ENCODE data around the gene ILKAP. TPM values are rescaled to one million over a fixed set of nuclear protein-coding genes. Genes with fewer than 3 reads are reported as not detected.

Gene ILKAP
- total RNA-seq, 1 experiment from 2014 or later, result 41.5 TPM

DNA sequence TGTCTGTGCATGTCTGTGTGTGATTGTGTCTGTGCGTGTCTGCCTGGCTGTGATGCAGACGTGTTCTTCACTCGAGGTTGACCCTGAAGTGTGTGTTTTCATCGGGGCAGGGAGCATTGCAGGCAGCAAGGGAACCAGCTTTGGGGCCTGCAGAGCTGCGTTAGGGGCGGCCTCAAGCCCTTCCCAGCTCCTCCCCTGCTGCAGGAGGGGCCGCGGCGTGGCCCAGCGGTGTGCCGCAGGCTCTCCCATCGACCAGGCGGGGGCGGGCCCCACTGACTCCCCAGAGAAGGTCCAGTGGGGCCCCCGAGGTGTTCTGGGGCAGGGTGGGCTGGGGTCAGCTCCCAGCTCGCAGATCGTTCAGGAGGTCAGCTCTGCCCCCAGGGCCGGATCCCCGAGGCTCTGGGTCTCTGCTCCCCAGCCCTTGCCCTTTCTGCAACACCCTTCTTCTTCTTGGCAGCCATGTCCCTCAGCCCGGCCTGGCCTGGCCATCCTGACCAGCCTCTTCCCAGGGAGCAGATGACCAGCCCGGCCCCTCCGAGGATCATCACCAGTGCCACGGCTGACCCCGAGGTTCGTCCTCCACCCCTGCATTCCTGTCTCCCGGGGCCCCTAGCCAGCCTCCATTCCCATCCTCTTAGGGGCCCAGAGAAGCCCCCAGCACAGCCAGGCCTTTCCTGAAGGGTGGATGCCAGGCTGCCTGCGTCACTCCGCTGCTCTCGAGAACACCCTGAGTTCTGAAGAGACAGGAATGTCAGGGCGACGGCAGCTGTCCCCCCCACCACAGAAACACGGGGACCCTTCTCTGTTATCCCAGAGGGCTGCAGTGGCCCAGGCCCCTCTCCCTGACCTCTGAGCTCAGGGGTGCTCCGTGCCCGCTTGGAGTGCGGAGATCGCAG lies 76.1 kb downstream of the ILKAP start:
- Histone ChIP-seq H3K18ac (ENCODE audit: insufficient read length, low read depth, low read length) (no peak overlapping the region), H3K79me1 (ENCODE audit: insufficient read depth, low read depth, low read length, poor library complexity, severe bottlenecking) (no peaks in the 10 kb centered on the region), H3K9ac (ENCODE audit: extremely low read depth, insufficient read length, low read length) (no peak overlapping the region), H2AK5ac (ENCODE audit: insufficient read length, low read length) (no peak overlapping the region), H3K56ac (ENCODE audit: insufficient read length, low read depth, low read length) (no peak overlapping the region), H4K20me1 (ENCODE audit: control insufficient read depth, insufficient read depth, insufficient read length) (no peaks in the 10 kb centered on the region), H4K8ac (replicated peaks; ENCODE audit: insufficient read length, low read depth, low read length) (no peak overlapping the region), H3K27ac (ENCODE audit: insufficient read length, low read depth, low read length) (no peak overlapping the region), H2BK5ac (ENCODE audit: insufficient read length, low read length) (no peak overlapping the region), H2BK15ac (ENCODE audit: low read depth, low read length) (no peak overlapping the region), H2BK120ac (ENCODE audit: low read depth, low read length, poor library complexity, severe bottlenecking) (no peak overlapping the region), H3T11ph (ENCODE audit: low read length) (no peak overlapping the region), H3K79me2 (ENCODE audit: insufficient read depth, low read length) (no peaks in the 10 kb centered on the region), H4K91ac (ENCODE audit: insufficient read length, low read depth, low read length) (no peak overlapping the region), H3K9me3 (ENCODE audit: control insufficient read depth, low read depth, low read length) (no peaks in the 10 kb centered on the region), H3K4me2 (ENCODE audit: insufficient read depth, insufficient read length, low read length) (no peak overlapping the region), H3K27me3 (ENCODE audit: insufficient read depth, low read length) (no peaks in the 10 kb centered on the region), H3K4me1 (ENCODE audit: insufficient read depth, low read length) (no peaks in the 10 kb centered on the region), H3K4ac (ENCODE audit: low read depth, low read length) (no peak overlapping the region), H3K23me2 (ENCODE audit: insufficient read length, low read depth, low read length, poor library complexity, severe bottlenecking) (no peaks in the 10 kb centered on the region), H4K5ac (ENCODE audit: insufficient read length, low read depth, low read length) (no peak overlapping the region), H2AFZ (ENCODE audit: low read length) (no peak overlapping the region), H2BK12ac (ENCODE audit: insufficient read length, low read depth, low read length) (no peak overlapping the region), H2BK20ac (ENCODE audit: low read depth, low read length, poor library complexity, severe bottlenecking) (no peak overlapping the region), H3K23ac (ENCODE audit: insufficient read length, low read depth, low read length) (no peak overlapping the region), H3K14ac (ENCODE audit: insufficient read depth, low read length) (no peak overlapping the region)
- no CpG with 5 or more reads among the region's 36 CpGs for WGBS (ENCODE audit: extremely low coverage, insufficient read length, low lambda C conversion rate)
- TF ChIP-seq, protein P1, sequence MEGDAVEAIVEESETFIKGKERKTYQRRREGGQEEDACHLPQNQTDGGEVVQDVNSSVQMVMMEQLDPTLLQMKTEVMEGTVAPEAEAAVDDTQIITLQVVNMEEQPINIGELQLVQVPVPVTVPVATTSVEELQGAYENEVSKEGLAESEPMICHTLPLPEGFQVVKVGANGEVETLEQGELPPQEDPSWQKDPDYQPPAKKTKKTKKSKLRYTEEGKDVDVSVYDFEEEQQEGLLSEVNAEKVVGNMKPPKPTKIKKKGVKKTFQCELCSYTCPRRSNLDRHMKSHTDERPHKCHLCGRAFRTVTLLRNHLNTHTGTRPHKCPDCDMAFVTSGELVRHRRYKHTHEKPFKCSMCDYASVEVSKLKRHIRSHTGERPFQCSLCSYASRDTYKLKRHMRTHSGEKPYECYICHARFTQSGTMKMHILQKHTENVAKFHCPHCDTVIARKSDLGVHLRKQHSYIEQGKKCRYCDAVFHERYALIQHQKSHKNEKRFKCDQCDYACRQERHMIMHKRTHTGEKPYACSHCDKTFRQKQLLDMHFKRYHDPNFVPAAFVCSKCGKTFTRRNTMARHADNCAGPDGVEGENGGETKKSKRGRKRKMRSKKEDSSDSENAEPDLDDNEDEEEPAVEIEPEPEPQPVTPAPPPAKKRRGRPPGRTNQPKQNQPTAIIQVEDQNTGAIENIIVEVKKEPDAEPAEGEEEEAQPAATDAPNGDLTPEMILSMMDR (conservative IDR thresholded peaks at IDR 0.05), result no peak
- no peaks in the 10 kb centered on the region for H3K4me1 Mint-ChIP-seq
- DNase-seq, result no peak
- no peaks in the 10 kb centered on the region; the same call in 1 of the 2 replicates for H3K27me3 Mint-ChIP-seq (ENCODE audit: low read depth)
- H3K27ac Mint-ChIP-seq, result no peak overlapping the region
- no peak overlapping the region for H3K4me3 Mint-ChIP-seq
- no peaks in the 10 kb centered on the region; a peak in 1 of 5 replicates for H3K9me3 Mint-ChIP-seq
- no peaks in the 10 kb centered on the region for H3K36me3 Mint-ChIP-seq (ENCODE audit: insufficient read depth in 1 of 3, low read depth in 3 of 3)

Data from H9 (cell line).